K562 (cell line): ENCODE results near the gene SV2A. TPM values are rescaled to one million over a fixed set of nuclear protein-coding genes. Genes with fewer than 3 reads are reported as not detected.

ENCODE experiments used
- CHD4 ChIP-seq: fragments of 200-600 bp; sonication (generic); IDR thresholded peaks from 3 replicates; pipeline ENCODE4 v1.6.1; 2012; ENCODE audit warnings: low read depth, mild to moderate bottlenecking, mixed read lengths, low read length, inconsistent platforms; ENCODE audit not compliant: insufficient read depth, insufficient replicate concordance, poor library complexity, severe bottlenecking
- CREB3L1 ChIP-seq: fragments of 450-650 bp; IDR thresholded peaks from 2 replicates; pipeline ENCODE4 v1.6.1; 2014; ENCODE audit warnings: low read depth, mild to moderate bottlenecking, moderate library complexity, borderline replicate concordance
- ETV5 ChIP-seq: sonication (generic); formaldehyde crosslinking; IDR thresholded peaks from 2 replicates; pipeline ENCODE4 v1.4.0; 2020; ENCODE audit warnings: low read depth, mild to moderate bottlenecking, missing genetic modification reagents
- HIVEP1 ChIP-seq: fragments of 250-450 bp; sonication (Bioruptor Pico); IDR thresholded peaks from 2 replicates; pipeline ENCODE4 v1.4.0; 2020; ENCODE audit warnings: mild to moderate bottlenecking
- MCM7 ChIP-seq, 2 experiments: fragments of 450-650 bp; IDR thresholded peaks; 2 replicates each; pipeline ENCODE4 v1.6.1; 2016 to 2018
- NCOR1 ChIP-seq: fragments of 450-650 bp; IDR thresholded peaks from 2 replicates; pipeline ENCODE4 v1.6.1; 2016; ENCODE audit warnings: mild to moderate bottlenecking, moderate library complexity
- NFIX ChIP-seq: fragments of 250-450 bp; sonication (Bioruptor Pico); IDR thresholded peaks from 2 replicates; pipeline ENCODE4 v1.4.0; 2020; ENCODE audit warnings: low read depth, mild to moderate bottlenecking, moderate library complexity
- NRF1 ChIP-seq, 2 experiments: fragments of 450-650 bp; IDR thresholded peaks in 1 of 2; conservative IDR thresholded peaks in 1 of 2; 2 replicates each; pipeline ENCODE4 v1.6.1; 2014; ENCODE audit warnings: mild to moderate bottlenecking in 2 of 2
- RAD21 ChIP-seq, 2 experiments: fragments of 250-450 bp in 1 of 2; fragments of 450-650 bp in 1 of 2; sonication (Bioruptor Pico) in 1 of 2; formaldehyde crosslinking in 1 of 2; IDR thresholded peaks in 1 of 2; conservative IDR thresholded peaks in 1 of 2; 2 replicates each; pipeline versions ENCODE4 v1.4.0 to v1.8.0; 2020 to 2022; ENCODE audit warnings: mild to moderate bottlenecking in 2 of 2, moderate library complexity in 1 of 2
- RNF2 ChIP-seq: sonication (generic); IDR thresholded peaks from 2 replicates; pipeline ENCODE4 v1.6.1; 2016
- SMAD1 ChIP-seq: fragments of 150-350 bp; IDR thresholded peaks from 2 replicates; pipeline ENCODE4 v1.6.1; 2014; ENCODE audit warnings: low read length, low read depth; ENCODE audit not compliant: partially characterized antibody
- TBL1XR1 ChIP-seq, 2 experiments: IDR thresholded peaks; 2 replicates each; pipeline ENCODE4 v1.6.1; 2012; ENCODE audit warnings: improper control_type of control experiment in 2 of 2, low read length in 2 of 2, mild to moderate bottlenecking in 1 of 2
- ZKSCAN3 ChIP-seq: fragments of 250-450 bp; sonication (Bioruptor Pico); IDR thresholded peaks from 2 replicates; pipeline ENCODE4 v1.4.0; 2020
- ZNF121 ChIP-seq: sonication (generic); formaldehyde crosslinking; conservative IDR thresholded peaks from 2 replicates; pipeline ENCODE4 v1.8.0; 2022; ENCODE audit warnings: missing genetic modification reagents
- ZNF263 ChIP-seq: sonication (generic); formaldehyde crosslinking; IDR thresholded peaks from 2 replicates; pipeline ENCODE4 v1.8.0; 2022; ENCODE audit warnings: mild to moderate bottlenecking, missing genetic modification reagents, borderline replicate concordance
- ZNF431 ChIP-seq: sonication (generic); formaldehyde crosslinking; IDR thresholded peaks from 2 replicates; pipeline ENCODE4 v1.8.0; 2022; ENCODE audit warnings: mild to moderate bottlenecking, missing genetic modification reagents
- ZNF444 ChIP-seq: fragments of 250-450 bp; sonication (Bioruptor Pico); IDR thresholded peaks from 2 replicates; pipeline ENCODE4 v1.4.0; 2020; ENCODE audit warnings: mild to moderate bottlenecking, moderate library complexity
- polyA plus RNA-seq, 8 experiments: library from polyadenylated mRNA; depleted of rRNA in 4 of 8; stranded (reverse) in 5 of 8; unstranded in 3 of 8; fragments of >200 nt; fragmentation: Nextera tagmentation in 2 of 8; fragmentation: Illumina TruSeq in 1 of 8; extraction: Ambion mirVana in 2 of 8; extraction: Trizol in 1 of 8; gene quantifications; 2 replicates each; pipeline versions ENCODE4 v1.2.1 to v1.2.3, GENCODE V29; 2011 to 2014; ENCODE audit warnings: inconsistent platforms in 1 of 8, missing spikeins in 1 of 8
- total RNA-seq, 7 experiments: library from RNA; depleted of rRNA in 6 of 7; stranded (reverse); fragments of >200 nt in 6 of 7; fragmentation: Illumina TruSeq in 2 of 7; extraction: Trizol in 2 of 7; gene quantifications; 2 replicates each; pipeline versions ENCODE4 v1.2.1 to v1.2.3, GENCODE V29; 2011 to 2021; ENCODE audit warnings: low replicate concordance in 1 of 7
- TF ChIP-seq, protein P1 (sequence below): fragments of 150-350 bp; IDR thresholded peaks from 2 replicates; pipeline ENCODE4 v1.6.1; 2014; ENCODE audit warnings: low read depth, mild to moderate bottlenecking, low read length, borderline replicate concordance
- TF ChIP-seq, protein P2 (sequence below): fragments of 250-450 bp; sonication (Bioruptor Pico); IDR thresholded peaks from 2 replicates; pipeline ENCODE4 v1.5.1; 2021; ENCODE audit warnings: mild to moderate bottlenecking

Gene SV2A
- total and polyA plus RNA-seq, 9 of the 15 experiments (the other 6 are each of a cell fraction or from before 2014, with no cell fraction given) = 0.07 to 0.22 (median 0.11) TPM; not detected in 1

- TF ChIP-seq, protein P1, sequence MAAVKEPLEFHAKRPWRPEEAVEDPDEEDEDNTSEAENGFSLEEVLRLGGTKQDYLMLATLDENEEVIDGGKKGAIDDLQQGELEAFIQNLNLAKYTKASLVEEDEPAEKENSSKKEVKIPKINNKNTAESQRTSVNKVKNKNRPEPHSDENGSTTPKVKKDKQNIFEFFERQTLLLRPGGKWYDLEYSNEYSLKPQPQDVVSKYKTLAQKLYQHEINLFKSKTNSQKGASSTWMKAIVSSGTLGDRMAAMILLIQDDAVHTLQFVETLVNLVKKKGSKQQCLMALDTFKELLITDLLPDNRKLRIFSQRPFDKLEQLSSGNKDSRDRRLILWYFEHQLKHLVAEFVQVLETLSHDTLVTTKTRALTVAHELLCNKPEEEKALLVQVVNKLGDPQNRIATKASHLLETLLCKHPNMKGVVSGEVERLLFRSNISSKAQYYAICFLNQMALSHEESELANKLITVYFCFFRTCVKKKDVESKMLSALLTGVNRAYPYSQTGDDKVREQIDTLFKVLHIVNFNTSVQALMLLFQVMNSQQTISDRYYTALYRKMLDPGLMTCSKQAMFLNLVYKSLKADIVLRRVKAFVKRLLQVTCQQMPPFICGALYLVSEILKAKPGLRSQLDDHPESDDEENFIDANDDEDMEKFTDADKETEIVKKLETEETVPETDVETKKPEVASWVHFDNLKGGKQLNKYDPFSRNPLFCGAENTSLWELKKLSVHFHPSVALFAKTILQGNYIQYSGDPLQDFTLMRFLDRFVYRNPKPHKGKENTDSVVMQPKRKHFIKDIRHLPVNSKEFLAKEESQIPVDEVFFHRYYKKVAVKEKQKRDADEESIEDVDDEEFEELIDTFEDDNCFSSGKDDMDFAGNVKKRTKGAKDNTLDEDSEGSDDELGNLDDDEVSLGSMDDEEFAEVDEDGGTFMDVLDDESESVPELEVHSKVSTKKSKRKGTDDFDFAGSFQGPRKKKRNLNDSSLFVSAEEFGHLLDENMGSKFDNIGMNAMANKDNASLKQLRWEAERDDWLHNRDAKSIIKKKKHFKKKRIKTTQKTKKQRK = no peak
- peak; percentile 51; the same call in 1 of the 2 replicates for TF ChIP-seq RNF2
- TF ChIP-seq ZNF263 = peak; percentile 60
- TF ChIP-seq NCOR1 = no peak
- peak in 1 of 2 experiments; percentile 83; a peak in 1 of 4 replicates for TF ChIP-seq TBL1XR1 (IDR thresholded peaks at IDR 0.05; ENCODE audit: low read length in 2 of 2)
- no peak for TF ChIP-seq ZNF444
- TF ChIP-seq ZNF121 (CRISPR knock-in tag) = no peak; the same call in 1 of the 2 replicates
- no peak; the same call in 1 of the 2 replicates for TF ChIP-seq ETV5 (CRISPR knock-in tag)
- no peak for TF ChIP-seq MCM7 (IDR thresholded peaks at IDR 0.05)
- TF ChIP-seq NFIX (CRISPR knock-in tag) = no peak
- no peak for TF ChIP-seq HIVEP1 (CRISPR knock-in tag)
- TF ChIP-seq ZNF431 = peak; percentile 43; the same call in 1 of the 2 replicates
- TF ChIP-seq SMAD1 = peak; percentile 79
- TF ChIP-seq CREB3L1 = 0 out of 2 replicates have a peak, but pooled peaks have one; percentile 18
- TF ChIP-seq, protein P2, sequence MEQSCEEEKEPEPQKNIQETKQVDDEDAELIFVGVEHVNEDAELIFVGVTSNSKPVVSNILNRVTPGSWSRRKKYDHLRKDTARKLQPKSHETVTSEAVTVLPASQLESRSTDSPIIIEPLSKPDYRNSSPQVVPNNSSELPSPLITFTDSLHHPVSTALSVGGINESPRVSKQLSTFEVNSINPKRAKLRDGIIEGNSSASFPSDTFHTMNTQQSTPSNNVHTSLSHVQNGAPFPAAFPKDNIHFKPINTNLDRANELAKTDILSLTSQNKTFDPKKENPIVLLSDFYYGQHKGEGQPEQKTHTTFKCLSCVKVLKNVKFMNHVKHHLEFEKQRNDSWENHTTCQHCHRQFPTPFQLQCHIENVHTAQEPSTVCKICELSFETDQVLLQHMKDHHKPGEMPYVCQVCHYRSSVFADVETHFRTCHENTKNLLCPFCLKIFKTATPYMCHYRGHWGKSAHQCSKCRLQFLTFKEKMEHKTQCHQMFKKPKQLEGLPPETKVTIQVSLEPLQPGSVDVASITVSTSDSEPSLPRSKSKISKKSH (CRISPR knock-in tag) = no peak
- no peak for TF ChIP-seq RAD21 (CRISPR knock-in tag; conservative IDR thresholded peaks at IDR 0.05 in 1 of 2, IDR thresholded peaks at IDR 0.05 in 1 of 2)
- peak in 1 of 2 experiments; percentile 66; a peak in 3 of 4 replicates for TF ChIP-seq NRF1 (conservative IDR thresholded peaks at IDR 0.05 in 1 of 2, IDR thresholded peaks at IDR 0.05 in 1 of 2)
- TF ChIP-seq ZKSCAN3 = no peak
- TF ChIP-seq CHD4 = no peak
Observed at GRCh38 chr1:149887456-149888246, 30.0 kb downstream of the SV2A start (continued).
